NCI-H1694 (cell line): ENCODE results near the gene RAP2A.
A peak's percentile ranks its signal among the peaks of the same experiment; 100 is the strongest.

Experiments used
- DNase-seq: peaks from one replicate; lab custom pipeline; 2025; lab: John Stamatoyannopoulos, UW

The RAP2A gene

GRCh38 chr13:97433727-97434396, at the start of gene RAP2A:
RAP2A (plus strand) TSS chr13:97434169; CDS start chr13:97434471, 302 bp downstream.
- peak; percentile 69 for DNase-seq

GRCh38 chr13:97384371-97384770, 49.6 kb upstream of the RAP2A start:
- no peak for DNase-seq

GRCh38 chr13:97385146-97385545, 48.8 kb upstream of the RAP2A start:
- no peak for DNase-seq

- DNase-seq = no peak
Observed at GRCh38 chr13:97385854-97386253, 48.1 kb upstream of the RAP2A start.

GRCh38 chr13:97386801-97387484, 47.0 kb upstream of the RAP2A start:
- no peak for DNase-seq

- DNase-seq = no peak
Observed at GRCh38 chr13:97387485-97387839, 46.5 kb upstream of the RAP2A start.

GRCh38 chr13:97387890-97388289, 46.1 kb upstream of the RAP2A start:
- no peak for DNase-seq

GRCh38 chr13:97388373-97388772, 45.6 kb upstream of the RAP2A start:
- DNase-seq = no peak

- no peak for DNase-seq
Observed at GRCh38 chr13:97390941-97391600, 42.9 kb upstream of the RAP2A start.

GRCh38 chr13:97392020-97392419, 41.9 kb upstream of the RAP2A start:
- no peak for DNase-seq

- DNase-seq = no peak
Observed at GRCh38 chr13:97394542-97394941, 39.4 kb upstream of the RAP2A start.

GRCh38 chr13:97395447-97396136, 38.4 kb upstream of the RAP2A start:
- DNase-seq = no peak

- DNase-seq = no peak
Observed at GRCh38 chr13:97397267-97397666, 36.7 kb upstream of the RAP2A start.

- DNase-seq = no peak
Observed at GRCh38 chr13:97401421-97401820, 32.5 kb upstream of the RAP2A start.

GRCh38 chr13:97403893-97404750, 29.8 kb upstream of the RAP2A start:
- DNase-seq = no peak

GRCh38 chr13:97407540-97407939, 26.4 kb upstream of the RAP2A start:
- DNase-seq = no peak

GRCh38 chr13:97408938-97409337, 25.0 kb upstream of the RAP2A start:
- no peak for DNase-seq

GRCh38 chr13:97411984-97412383, 22.0 kb upstream of the RAP2A start:
- no peak for DNase-seq

GRCh38 chr13:97413694-97414093, 20.3 kb upstream of the RAP2A start:
- no peak for DNase-seq

- no peak for DNase-seq
Observed at GRCh38 chr13:97414392-97414791, 19.6 kb upstream of the RAP2A start.

- no peak for DNase-seq
Observed at GRCh38 chr13:97417698-97418097, 16.3 kb upstream of the RAP2A start.
